HG02870 (cell line): ENCODE results near the gene CD38.
A peak's percentile ranks its signal among the peaks of the same experiment; 100 is the strongest.
"Not testable (repeated sequence)": the region's sequence is repeated elsewhere in the genome, so short reads cannot be mapped to it uniquely, and the experiment has no call there.

ENCODE experiments used
- ATAC-seq: cut with Tn5 transposase; IDR thresholded peaks from one replicate; pipeline ENCODE4 v1.9.1; 2021; ENCODE audit warnings: mild to moderate bottlenecking, moderate library complexity; ENCODE audit not compliant: unreplicated experiment

Gene CD38

DNA sequence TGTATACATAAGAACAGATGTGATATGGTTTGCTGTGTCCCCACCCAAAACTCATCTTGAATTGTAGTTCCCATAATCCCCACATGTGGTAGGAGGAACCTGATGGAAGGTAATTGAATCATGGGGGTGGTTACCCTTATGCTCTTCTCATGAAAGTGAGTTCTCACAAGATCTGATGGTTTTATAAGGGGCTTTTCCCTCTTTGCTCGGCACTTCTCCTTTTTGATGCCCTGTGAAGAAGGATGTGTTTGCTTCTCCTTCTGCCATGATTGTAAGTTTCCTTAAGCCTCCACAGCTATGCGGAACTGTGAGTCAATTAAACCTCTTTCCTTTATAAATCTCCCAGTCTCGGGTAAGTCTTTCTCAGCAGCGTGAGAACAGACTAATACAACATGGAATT lies 83.1 kb downstream of the CD38 start:
- ATAC-seq, result not testable (repeated sequence)

GRCh38 chr4:15864651-15865566 lies 86.8 kb downstream of the CD38 start:
- no peak for ATAC-seq

DNA sequence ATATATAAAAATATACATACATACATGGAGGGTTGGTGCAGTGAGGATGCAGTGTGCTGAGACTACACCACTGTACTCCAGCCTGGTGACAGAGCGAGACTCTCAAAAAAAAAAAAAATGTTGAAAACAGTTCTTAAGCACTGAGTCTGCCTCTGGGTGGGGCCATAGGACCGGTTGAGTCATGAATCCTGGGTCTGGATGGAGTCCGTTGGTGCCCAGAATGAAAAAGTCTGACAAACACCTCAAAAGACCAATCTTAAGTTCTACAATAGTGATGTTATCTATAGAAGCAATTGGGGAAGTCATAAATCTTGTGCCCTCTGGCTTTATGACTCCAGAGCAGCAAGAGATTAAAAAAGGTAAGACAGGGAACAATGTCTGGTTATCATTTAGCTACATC lies 90.0 kb downstream of the CD38 start:
- no peak for ATAC-seq

- no peak for ATAC-seq
These were observed 90.8 kb downstream of the CD38 start for GRCh38 chr4:15868826-15869413.

- ATAC-seq, result no peak
These were observed 92.0 kb downstream of the CD38 start for GRCh38 chr4:15870079-15870478.

DNA sequence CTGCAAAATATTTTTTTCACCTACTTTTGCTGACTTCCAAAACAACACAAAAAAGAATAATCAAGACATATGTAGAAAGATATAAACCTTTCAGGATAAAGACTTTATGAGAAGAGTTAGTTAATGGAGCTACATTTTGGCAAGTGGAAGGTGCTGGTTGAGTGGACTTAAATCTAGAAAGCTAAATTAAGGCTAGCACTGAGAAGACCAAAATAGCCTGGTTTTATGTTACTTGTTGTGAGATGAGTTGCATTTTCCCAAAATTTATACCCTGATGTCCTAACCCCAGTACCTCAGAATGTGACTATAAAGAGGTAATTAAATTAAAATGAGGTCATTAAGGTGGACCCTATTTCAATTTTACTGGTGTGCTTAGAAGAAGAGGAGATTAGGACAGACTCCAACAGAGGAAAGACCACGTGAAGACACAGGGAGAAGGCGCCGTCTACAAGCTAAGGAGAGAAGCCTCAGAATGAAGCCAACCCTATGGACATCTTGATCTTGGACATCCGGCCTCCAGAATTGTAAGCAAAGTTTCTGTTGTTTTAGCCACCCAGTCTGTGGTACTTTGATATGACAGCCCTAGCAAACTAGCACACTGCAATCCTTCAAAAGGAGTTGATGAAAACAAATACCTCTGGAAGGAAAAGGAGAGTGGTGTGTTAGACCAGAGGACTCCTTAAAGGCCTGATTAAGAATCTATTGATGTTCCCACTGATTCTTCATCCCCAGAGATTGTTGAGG lies 93.0 kb downstream of the CD38 start:
- ATAC-seq, result no peak

DNA sequence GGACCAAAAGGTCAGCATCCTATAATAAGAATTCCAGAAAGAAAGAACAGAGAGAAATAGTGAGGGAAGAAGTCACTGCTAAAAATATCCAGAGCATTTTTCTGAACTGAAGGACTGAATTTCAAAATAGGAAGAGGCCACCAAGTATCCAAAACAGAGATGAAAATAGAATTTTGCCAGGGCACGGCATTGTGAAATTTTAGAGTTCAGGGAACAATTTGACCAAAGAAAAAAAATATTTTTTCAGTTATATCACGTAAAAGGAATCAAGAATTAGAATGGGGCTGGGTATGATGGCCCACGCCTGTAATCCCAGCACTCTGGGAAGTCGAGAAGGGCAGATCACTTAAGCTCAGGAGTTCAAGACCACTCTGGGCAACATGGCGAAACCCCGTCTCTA lies 95.0 kb downstream of the CD38 start:
- ATAC-seq, result no peak

GRCh38 chr4:15874671-15875070 lies 96.5 kb downstream of the CD38 start:
- no peak for ATAC-seq

DNA sequence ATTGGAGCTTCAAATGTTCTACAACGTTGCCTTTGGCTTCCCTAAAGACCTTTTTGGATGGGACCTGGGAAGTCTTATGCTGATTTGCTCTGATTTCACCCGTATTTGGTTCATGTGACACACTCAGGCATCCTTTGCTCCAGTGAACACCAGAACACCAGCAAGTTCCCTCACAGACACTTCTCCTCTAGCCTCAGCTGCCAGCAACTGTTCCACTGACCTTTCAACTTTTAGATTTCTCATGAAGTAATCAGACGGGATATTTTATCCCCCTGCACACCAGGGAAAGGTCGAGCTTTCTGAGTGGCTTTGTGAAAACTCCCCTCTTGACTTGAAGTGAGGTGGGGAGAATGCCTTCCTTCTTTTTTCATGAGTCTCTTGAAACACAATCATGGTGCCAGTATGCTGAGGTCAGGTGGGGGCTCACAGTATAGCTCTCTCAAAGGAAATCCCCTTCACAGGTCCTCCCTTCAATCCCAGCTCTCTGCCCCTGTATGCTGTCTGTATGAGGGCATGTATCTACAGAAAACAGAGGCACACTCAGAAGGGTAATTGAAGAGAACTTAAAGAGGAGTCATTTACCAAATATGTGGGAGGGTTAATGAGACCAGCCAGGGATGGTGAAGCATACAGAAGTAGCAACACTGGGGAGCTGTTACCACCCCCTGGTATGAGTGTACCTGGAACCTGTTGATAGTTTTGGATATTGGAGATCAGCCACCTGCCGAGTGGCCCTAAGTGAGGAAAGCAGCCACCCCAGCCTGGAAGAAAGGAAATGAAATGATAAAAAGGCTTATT lies 97.7 kb downstream of the CD38 start:
- ATAC-seq, result no peak

- ATAC-seq, result no peak
These were observed 99.9 kb downstream of the CD38 start for GRCh38 chr4:15878011-15878410.

GRCh38 chr4:15881820-15882219 lies 103.7 kb downstream of the CD38 start:
- ATAC-seq, result no peak

- peak; percentile 96 for ATAC-seq
These were observed 104.6 kb downstream of the CD38 start for GRCh38 chr4:15882675-15883086.

DNA sequence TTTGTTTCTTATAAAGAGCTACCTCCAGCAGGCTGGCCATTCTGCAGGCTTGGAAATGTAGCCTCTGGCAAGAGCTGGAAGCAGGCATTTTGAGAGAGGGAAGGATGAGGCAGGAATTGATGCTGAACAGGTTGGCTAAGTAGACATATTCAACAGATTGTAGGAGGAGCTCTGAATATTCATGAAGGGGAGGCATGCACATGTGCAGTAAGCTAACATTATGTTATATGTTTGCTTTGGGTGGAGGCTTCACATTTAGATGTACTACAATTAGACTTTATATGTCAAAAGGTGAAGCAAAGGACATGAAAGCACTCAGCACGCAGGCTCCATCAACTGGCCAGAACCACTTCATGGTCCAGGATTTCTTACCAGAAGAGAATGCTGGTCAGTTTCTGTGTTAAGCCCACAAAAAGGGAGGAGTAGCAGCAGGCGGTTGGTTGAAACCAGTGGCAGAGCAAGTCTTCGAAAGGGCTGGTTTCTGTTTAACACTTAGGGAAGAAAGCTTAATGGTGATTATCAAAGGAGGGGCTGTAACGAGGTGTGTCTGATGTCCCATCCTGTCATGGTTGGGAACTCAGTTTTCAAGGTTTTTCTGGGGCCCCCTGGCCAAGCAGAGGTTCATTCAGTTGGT lies 105.6 kb downstream of the CD38 start:
- ATAC-seq, result no peak

- ATAC-seq, result no peak
These were observed 106.5 kb downstream of the CD38 start for GRCh38 chr4:15884666-15885065.

GRCh38 chr4:15885422-15885821 lies 107.3 kb downstream of the CD38 start:
- ATAC-seq, result no peak

DNA sequence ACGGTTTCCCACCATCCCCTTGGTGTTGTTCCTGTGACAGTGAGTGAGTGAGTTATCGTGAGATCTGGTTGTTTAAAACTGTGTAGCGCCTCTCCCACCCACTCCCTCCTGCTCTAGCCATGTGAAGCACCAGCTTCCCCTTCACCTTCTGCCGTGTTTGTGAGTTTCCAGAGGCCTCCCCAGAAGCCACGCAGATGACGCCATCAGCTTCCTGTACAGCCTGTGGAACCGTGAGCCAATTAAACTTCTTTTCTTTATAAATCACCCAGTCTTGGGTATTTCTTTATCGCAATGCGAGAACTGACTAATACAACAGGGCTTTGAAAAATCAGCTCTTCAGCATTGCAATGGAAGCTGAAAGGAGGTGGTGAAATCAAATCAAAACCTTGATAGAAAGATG lies 110.4 kb downstream of the CD38 start:
- no peak for ATAC-seq

- ATAC-seq, result no peak
These were observed 112.2 kb downstream of the CD38 start for GRCh38 chr4:15890246-15890829.

GRCh38 chr4:15891312-15891711 lies 113.2 kb downstream of the CD38 start:
- no peak for ATAC-seq

GRCh38 chr4:15893962-15894361 lies 115.8 kb downstream of the CD38 start:
- no peak for ATAC-seq

DNA sequence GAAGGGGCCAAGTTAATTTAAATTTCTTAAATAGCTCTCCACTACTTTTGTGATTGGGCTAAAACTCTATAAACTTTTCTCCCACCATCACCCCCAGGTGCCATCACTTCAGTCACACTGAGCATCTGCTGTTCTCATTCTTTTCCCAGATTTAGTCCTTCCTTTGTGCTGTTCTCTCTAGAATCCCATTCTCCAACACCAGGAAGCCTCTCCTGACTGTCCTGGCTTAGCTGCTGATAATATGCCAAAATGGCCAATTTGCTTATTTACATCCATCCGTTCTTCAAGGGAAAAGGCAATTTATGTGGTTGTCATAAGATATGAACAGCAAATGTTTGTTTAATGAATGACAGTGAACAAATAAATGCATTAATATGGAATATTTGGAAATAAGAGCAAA lies 116.3 kb downstream of the CD38 start:
- ATAC-seq, result no peak
